Activated CD4-positive, alpha-beta memory T cell treated with anti-CD3 and anti-CD28 coated beads, Interleukin-2, amount 10 ng/mL, durations not matched to agents 7 days and 5 days (primary cell): ENCODE data around the gene FNDC11. TPM values are rescaled to one million over a fixed set of nuclear protein-coding genes. Genes with fewer than 3 reads are reported as not detected.
A peak's percentile ranks its signal among the peaks of the same experiment; 100 is the strongest.

Experiments
- CTCF ChIA-PET: fragments of 350-600 bp; sonication (Branson Sonifier 250); formaldehyde crosslinking; loops from one replicate; lab custom pipeline; 2021; ENCODE audit warnings: antibody characterized with exemption, inconsistent platforms; lab: Charles Lee
- POLR2A ChIA-PET: fragments of 350-600 bp; sonication (Branson Sonifier 250); formaldehyde crosslinking; loops from one replicate; lab custom pipeline; 2021; ENCODE audit warnings: antibody characterized with exemption; lab: Charles Lee
- DNase-seq: peaks from one replicate; pipeline ENCODE4 v3.0.0-alpha.2; 2020
- H3K27ac Mint-ChIP-seq: one replicate; pipeline ENCODE4 v1.8.0; 2021; ENCODE audit warnings: mild to moderate bottlenecking, mixed read lengths
- H3K27me3 Mint-ChIP-seq: one replicate; pipeline ENCODE4 v1.8.0; 2021; ENCODE audit warnings: mixed read lengths
- H3K36me3 Mint-ChIP-seq: one replicate; pipeline ENCODE4 v1.8.0; 2021; ENCODE audit warnings: low read depth, mixed read lengths
- H3K4me1 Mint-ChIP-seq: one replicate; pipeline ENCODE4 v1.8.0; 2021; ENCODE audit warnings: mixed read lengths
- H3K4me3 Mint-ChIP-seq: one replicate; pipeline ENCODE4 v1.8.0; 2021; ENCODE audit warnings: mild to moderate bottlenecking, mixed read lengths
- H3K9me3 Mint-ChIP-seq: one replicate; pipeline ENCODE4 v1.8.0; 2021; ENCODE audit warnings: mixed read lengths
- total RNA-seq, 2 experiments: library from RNA; stranded (reverse); gene quantifications; one replicate each; pipeline ENCODE4 v1.2.3, GENCODE V29; 2021

FNDC11 gene
- total RNA-seq, 2 experiments from 2014 or later: 0.20 to 0.30 TPM

DNA sequence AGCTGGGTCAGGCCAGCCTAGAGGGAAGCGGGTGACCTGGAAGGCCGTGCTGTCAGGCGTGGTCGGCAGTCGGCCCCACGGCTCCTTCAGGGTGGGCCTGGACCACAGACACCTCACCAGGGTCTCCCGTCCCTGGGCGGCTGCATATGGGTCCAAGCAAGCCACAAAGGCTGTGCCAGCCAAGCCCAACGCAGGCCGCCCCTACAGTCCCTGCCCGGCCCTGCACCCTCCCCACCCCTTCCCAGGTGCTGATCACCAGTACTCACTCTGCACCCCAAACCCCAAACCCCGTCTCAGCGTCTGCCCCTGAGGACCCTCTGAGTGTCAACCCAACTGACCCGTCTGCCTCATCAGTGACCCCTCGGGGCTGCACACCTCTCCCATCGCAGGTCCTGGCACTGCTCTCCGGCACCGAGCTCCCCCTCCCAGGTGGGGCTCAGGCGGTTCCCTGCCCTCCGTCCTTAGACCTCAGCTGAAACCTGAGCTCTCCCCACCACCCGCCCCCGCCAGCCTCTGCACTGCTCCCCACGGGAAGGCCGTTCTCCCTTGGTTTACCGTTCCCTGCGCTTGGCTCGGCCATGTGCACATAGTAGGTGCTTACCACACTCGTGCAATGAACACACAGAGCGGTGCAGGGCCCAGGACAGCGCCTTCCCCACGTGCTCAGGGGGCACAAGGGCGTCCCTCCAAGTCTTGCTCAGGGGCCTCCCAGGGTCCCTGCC lies 34.9 kb upstream of the FNDC11 start:
- POLR2A ChIA-PET: interaction anchor here (2.7 kb wide), 1 partner anchor 11 kb away, joined by 8 read pairs; no protein-coding TSS in a partner anchor
- H3K4me1 Mint-ChIP-seq: peaks cover 7% of the 10 kb centered on the region
- no peak for DNase-seq
- peaks cover 6% of the 10 kb centered on the region for H3K9me3 Mint-ChIP-seq
- H3K36me3 Mint-ChIP-seq: peaks cover 25% of the 10 kb centered on the region
- peak overlapping the region; percentile 73 for H3K4me3 Mint-ChIP-seq
- peaks cover 19% of the 10 kb centered on the region for H3K27me3 Mint-ChIP-seq
- H3K27ac Mint-ChIP-seq: peak overlapping the region; percentile 58
- CTCF ChIA-PET: interaction anchor here (1.2 to 2.8 kb wide), 2 partner anchors 19 to 22 kb away, joined by 4 to 13 read pairs; partner anchors contain the start of gene PTK6

DNA sequence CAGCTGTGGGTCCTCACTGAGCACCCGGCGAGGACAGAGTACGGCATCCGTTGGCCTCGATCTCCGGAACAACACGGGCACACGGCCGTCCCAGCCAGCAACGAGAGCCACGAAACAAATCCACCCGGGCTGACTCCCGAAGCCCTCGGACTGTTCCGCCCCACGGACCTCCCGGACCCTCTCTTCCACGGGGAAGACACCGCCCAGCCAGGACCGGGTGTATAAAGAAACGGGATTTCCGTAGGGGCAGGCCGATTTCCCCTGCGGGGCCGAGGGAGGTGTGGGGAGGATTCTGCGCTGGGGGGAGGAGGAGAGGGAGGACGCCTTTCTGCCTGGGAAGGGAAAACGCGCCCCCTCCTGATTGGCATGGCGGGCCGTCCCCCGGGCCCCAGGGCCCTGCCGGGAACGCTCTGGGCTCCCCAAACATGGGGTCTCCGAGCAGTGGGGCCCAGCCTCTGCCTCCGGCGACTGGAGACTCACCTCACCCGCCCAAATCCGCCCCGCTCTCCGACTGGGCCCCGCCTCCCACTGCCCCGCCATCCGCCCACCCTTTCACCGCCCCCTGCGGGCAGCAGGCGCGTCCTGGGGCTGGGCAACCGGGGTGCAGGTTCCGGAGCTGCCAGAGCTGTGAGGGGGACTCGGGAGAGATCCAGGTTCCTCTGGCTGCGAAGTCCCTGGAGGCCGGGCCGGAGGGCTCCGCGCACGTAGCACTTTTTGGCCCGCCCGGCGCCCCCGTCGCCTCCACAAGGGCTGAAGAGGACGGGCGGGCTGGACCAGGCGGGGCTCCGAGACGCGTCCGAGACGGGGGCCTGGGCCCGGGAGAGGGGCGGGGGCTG lies 34.1 kb upstream of the FNDC11 start:
- peak overlapping the region; percentile 58 for H3K27ac Mint-ChIP-seq
- H3K4me1 Mint-ChIP-seq: peaks cover 10% of the 10 kb centered on the region
- CTCF ChIA-PET: interaction anchor here (0.7 to 2.8 kb wide), 5 partner anchors 23 to 519 kb away, joined by 3 to 13 read pairs (median 4); partner anchors contain the start of gene PRPF6

DNA sequence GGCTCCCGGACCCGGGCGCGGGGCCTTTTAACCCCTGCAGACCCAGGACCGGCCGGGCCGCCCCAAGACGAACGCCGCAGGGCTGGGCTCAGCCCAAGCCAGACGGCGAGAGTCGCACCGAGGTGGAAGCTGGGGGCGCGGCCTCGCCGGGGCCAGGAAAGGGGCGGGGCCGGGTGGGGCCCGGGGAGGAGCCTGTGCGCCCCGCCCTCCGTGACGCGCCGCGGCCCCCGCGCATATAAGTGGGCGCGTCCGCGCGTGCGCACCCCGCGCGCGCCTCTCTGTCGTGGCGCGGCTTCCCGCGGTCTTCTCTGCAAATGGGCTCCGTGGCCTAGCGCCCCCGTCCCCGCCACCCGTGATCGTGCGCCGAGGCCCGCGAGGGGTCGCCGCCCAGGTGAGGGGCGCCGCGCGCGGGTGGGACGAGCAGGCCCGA lies 33.4 kb upstream of the FNDC11 start, which contains the start of gene PPDPF:
Gene PPDPF, plus strand, starts transcription at position 262 of the 430 bp plus-strand sequence. CDS start 544 bp downstream, outside the sequence.
- Mint-ChIP-seq H3K4me3 (peak within 1 kb of the TSS; percentile 79), H3K27me3 (peaks cover 9% of the 10 kb centered on the region), H3K9me3 (peaks cover 2% of the 10 kb centered on the region), H3K4me1 (peaks cover 10% of the 10 kb centered on the region), H3K36me3 (peaks cover 27% of the 10 kb centered on the region), H3K27ac (peak within 1 kb of the TSS; percentile 81)
- ChIA-PET POLR2A (interaction anchor here (0.6 to 5.1 kb wide), 35 partner anchors 9 to 545 kb away, joined by 3 to 136 read pairs (median 5); partner anchors contain the start of genes ARFGAP1, DNAJC5, GMEB2 and HELZ2), CTCF (interaction anchor here (0.7 to 2.8 kb wide), 7 partner anchors 17 to 518 kb away, joined by 3 to 14 read pairs (median 5); partner anchors contain the start of genes PRPF6 and PTK6)
- DNase-seq: peak; percentile 89

More for the DNA sequence above, 34.1 kb upstream of the FNDC11 start:
- H3K9me3 Mint-ChIP-seq: peaks cover 4% of the 10 kb centered on the region
- peak overlapping the region; percentile 73 for H3K4me3 Mint-ChIP-seq
- peaks cover 15% of the 10 kb centered on the region for H3K27me3 Mint-ChIP-seq
- peak; percentile 76 for DNase-seq
- H3K36me3 Mint-ChIP-seq: peaks cover 27% of the 10 kb centered on the region
- POLR2A ChIA-PET: interaction anchor here (0.6 to 5.1 kb wide), 27 partner anchors 10 to 546 kb away, joined by 3 to 136 read pairs (median 7); partner anchors contain the start of genes GMEB2, HELZ2, LIME1 and PRPF6

DNA sequence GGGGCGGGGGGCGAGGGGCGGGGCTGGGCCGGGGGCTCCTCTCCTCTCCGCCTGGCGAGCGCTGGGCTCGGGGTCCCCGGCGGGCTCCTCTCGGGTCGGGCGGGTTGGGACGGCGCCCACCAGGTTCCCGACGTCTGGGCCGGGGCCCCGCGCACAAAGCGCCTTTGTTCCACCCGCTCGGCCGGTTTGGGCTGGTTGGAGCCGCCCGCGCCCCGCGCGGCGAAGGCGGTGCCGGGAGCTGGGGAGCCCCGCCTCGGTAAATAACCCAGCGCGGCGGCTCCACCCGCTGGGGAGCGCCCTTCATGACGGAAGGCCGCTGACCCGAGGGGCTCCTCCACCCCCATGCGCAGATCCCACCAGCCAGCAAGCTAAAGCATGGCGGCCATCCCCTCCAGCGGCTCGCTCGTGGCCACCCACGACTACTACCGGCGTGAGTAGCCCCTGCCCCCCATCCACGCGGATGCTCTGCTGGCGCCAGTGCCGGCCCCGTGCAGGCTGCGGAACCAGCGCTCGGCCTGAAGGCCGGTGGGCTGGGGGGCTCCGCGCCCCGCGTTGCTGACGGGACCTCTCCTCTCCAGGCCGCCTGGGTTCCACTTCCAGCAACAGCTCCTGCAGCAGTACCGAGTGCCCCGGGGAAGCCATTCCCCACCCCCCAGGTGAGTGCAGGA lies 32.9 kb upstream of the FNDC11 start:
- peaks cover 27% of the 10 kb centered on the region for H3K36me3 Mint-ChIP-seq
- ChIA-PET POLR2A (interaction anchor here (0.6 to 5.1 kb wide), 45 partner anchors 9 to 560 kb away, joined by 3 to 136 read pairs (median 4); partner anchors contain the start of genes ARFGAP1, ARFRP1, DNAJC5 and GMEB2), CTCF (interaction anchor here (0.7 to 2.8 kb wide), 7 partner anchors 17 to 518 kb away, joined by 3 to 14 read pairs (median 5); partner anchors contain the start of genes PRPF6 and PTK6)
- peak overlapping the region; percentile 25 for H3K27ac Mint-ChIP-seq
- H3K4me3 Mint-ChIP-seq: peak overlapping the region; percentile 79
- DNase-seq: peak; percentile 82
- H3K4me1 Mint-ChIP-seq: peaks cover 10% of the 10 kb centered on the region
- H3K9me3 Mint-ChIP-seq: peaks cover 2% of the 10 kb centered on the region
- peaks cover 5% of the 10 kb centered on the region for H3K27me3 Mint-ChIP-seq

DNA sequence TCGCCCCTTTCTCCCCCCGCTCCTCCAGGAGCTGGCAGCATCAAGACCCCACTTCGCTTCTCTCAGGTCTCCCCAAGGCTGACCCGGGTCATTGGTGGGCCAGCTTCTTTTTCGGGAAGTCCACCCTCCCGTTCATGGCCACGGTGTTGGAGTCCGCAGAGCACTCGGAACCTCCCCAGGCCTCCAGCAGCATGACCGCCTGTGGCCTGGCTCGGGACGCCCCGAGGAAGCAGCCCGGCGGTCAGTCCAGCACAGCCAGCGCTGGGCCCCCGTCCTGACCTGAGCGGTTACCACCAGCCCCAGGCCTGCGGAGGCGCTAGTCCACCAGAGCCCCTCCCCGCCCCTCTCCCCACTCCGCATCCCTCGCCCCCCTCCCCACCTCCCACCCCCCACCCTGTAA lies 32.4 kb upstream of the FNDC11 start:
- H3K4me3 Mint-ChIP-seq: peak overlapping the region; percentile 79
- H3K27me3 Mint-ChIP-seq: peaks cover 5% of the 10 kb centered on the region
- peaks cover 10% of the 10 kb centered on the region for H3K4me1 Mint-ChIP-seq
- H3K36me3 Mint-ChIP-seq: peaks cover 27% of the 10 kb centered on the region
- ChIA-PET CTCF (interaction anchor here (1.1 to 2.8 kb wide), 5 partner anchors 16 to 459 kb away, joined by 4 to 14 read pairs (median 7); partner anchors contain the start of genes PRPF6 and PTK6), POLR2A (interaction anchor here (0.6 to 5.1 kb wide), 44 partner anchors 8 to 560 kb away, joined by 3 to 136 read pairs (median 4); partner anchors contain the start of genes ARFGAP1, ARFRP1, DNAJC5 and GMEB2)
- no peak for DNase-seq
- peaks cover 2% of the 10 kb centered on the region for H3K9me3 Mint-ChIP-seq
- no peak overlapping the region for H3K27ac Mint-ChIP-seq

DNA sequence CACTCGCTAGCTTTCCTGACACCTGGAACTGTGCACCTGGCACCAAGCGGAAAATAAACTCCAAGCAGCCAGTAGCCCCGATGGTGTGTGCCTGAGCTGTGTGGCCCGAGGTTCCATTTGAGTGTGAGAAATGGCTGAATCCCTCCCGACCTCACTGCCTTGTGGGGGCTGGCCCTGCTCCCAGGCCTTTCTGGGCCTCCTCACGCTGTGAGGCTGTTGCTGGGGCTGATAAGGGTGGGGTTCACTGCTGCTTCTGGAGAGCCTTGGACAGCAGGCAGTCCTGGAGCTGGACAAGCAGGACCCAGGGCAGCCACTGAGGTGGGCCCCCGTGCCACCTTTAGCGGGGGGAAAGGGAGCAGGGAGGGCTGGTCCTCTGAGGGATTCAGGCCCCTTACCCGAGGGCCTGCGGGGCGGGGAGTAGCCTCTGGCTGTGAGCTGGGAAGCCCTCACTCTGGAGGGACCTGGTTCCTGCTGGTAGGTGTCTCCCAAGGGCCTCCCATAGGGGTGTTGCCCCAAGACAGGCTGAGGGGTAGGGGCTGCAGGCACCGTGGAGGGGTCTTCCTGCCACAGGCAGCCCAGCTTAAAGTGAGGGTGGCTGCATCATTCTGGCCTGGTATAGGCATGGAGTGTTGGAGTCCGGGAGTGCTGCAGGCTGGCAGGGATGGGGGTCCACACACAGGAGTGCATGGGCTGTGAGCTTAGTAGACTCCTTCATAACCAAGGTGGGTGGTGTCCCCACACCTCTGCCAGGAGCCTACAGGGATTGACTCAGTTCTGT lies 31.7 kb upstream of the FNDC11 start:
- POLR2A ChIA-PET: interaction anchor here (0.6 to 5.1 kb wide), 13 partner anchors 7 to 546 kb away, joined by 3 to 136 read pairs (median 14); partner anchors contain the start of genes ARFRP1, DNAJC5, GMEB2 and HELZ2
- DNase-seq: no peak
- CTCF ChIA-PET: interaction anchor here (1.6 to 2.5 kb wide), 2 partner anchors 16 to 119 kb away, joined by 7 to 14 read pairs; partner anchors contain the start of gene PTK6
- Mint-ChIP-seq H3K27ac (peak overlapping the region; percentile 26), H3K4me1 (peaks cover 10% of the 10 kb centered on the region), H3K4me3 (peak overlapping the region; percentile 58), H3K9me3 (peaks cover 2% of the 10 kb centered on the region), H3K36me3 (peaks cover 27% of the 10 kb centered on the region), H3K27me3 (peaks cover 8% of the 10 kb centered on the region)

DNA sequence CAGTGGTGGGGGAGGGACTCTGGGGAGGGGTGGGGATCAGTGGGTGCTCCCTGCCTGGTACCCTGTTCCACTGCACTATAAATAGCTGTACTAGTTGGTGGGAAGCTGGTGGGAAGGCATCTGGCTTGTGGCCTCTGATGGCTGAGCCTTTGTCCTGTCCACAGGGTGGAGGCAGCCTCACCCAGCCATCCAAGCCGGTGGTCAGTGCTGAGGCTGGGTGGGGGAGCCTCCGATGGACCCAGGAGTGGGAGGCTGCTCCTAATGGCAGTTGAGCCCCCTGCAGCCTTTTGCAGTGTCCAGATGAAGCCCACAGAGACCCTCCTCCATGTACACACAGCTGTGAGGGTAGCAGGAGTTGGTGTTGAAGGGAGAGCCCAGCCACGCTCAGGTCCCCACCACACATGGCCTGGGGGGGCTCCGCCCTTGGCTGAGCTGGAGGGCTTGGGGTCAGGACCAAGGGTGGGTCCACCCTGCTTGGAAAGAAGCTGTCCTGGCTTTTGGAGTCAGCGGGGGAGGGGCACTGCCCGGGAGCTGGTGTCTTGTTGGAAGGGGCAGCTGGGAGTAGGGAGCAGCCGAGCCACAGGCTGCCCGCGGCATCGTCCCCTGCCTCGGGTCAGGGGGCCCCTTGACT lies 30.9 kb upstream of the FNDC11 start:
- POLR2A ChIA-PET: interaction anchor here (0.6 to 5.1 kb wide), 9 partner anchors 9 to 545 kb away, joined by 3 to 136 read pairs (median 3); partner anchors contain the start of genes DNAJC5, GMEB2 and PTK6
- Mint-ChIP-seq H3K27ac (no peak overlapping the region), H3K4me1 (peaks cover 14% of the 10 kb centered on the region), H3K36me3 (peaks cover 27% of the 10 kb centered on the region), H3K4me3 (peak overlapping the region; percentile 58), H3K27me3 (peaks cover 11% of the 10 kb centered on the region), H3K9me3 (peaks cover 2% of the 10 kb centered on the region)
- DNase-seq: no peak
- CTCF ChIA-PET: interaction anchor here (1.5 kb wide), 1 partner anchor 27 kb away, joined by 8 read pairs; no protein-coding TSS in a partner anchor

DNA sequence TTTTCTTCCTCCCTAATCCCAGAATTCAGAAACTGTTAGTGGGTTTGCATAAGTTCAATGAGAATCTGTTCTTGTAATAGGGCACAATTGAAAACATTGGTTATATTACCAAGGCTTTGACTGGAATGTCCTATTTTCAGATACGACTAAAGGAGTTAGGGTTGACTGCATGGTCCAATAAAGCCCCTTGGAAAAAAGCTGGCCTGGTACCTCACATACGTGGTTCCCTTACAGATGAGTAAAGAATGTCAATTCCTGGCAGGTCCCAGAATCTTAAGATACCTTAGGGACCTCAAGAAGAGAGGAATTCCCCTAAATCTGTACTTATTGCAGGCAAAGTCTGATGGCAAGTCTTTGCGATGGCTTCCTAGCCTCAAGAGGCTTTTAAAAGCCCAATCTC lies 28.8 kb upstream of the FNDC11 start:
- POLR2A ChIA-PET: interaction anchor here (5.1 kb wide), 1 partner anchor 12 kb away, joined by 136 read pairs; the partner anchor contains the start of gene PTK6
- H3K27me3 Mint-ChIP-seq: peaks cover 18% of the 10 kb centered on the region
- CTCF ChIA-PET: no interaction called here

DNA sequence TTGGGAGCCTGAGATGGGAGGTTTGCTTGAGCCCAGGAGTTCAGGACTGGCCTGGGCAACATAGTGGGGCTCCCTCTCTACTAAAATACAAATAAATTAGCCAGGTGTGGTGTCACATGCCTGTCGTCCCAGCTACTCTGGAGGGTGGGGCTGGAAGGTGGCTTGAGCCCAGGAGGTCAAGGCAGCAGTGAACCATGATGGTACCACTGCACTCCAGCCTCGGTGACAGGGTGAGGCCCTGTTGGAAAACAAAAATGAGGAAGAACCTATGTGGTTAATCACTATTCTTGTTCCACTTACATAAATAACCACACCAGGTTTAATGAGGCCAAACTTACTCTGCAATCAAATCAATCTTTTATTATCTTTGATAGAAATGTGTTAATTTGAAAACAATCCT lies 28.0 kb upstream of the FNDC11 start:
- no peak overlapping the region for H3K27ac Mint-ChIP-seq
- peaks cover 18% of the 10 kb centered on the region for H3K27me3 Mint-ChIP-seq
- no peak for DNase-seq
- no peak overlapping the region for H3K4me3 Mint-ChIP-seq
- ChIA-PET POLR2A (no interaction called here), CTCF (no interaction called here)
- peaks cover 16% of the 10 kb centered on the region for H3K4me1 Mint-ChIP-seq
- peaks cover 2% of the 10 kb centered on the region for H3K9me3 Mint-ChIP-seq
- H3K36me3 Mint-ChIP-seq: peaks cover 27% of the 10 kb centered on the region

More for the DNA sequence above, 28.8 kb upstream of the FNDC11 start:
- Mint-ChIP-seq H3K27ac (no peak overlapping the region), H3K36me3 (peaks cover 27% of the 10 kb centered on the region), H3K4me3 (no peak overlapping the region), H3K4me1 (peaks cover 16% of the 10 kb centered on the region), H3K9me3 (peaks cover 2% of the 10 kb centered on the region)
- no peak for DNase-seq

DNA sequence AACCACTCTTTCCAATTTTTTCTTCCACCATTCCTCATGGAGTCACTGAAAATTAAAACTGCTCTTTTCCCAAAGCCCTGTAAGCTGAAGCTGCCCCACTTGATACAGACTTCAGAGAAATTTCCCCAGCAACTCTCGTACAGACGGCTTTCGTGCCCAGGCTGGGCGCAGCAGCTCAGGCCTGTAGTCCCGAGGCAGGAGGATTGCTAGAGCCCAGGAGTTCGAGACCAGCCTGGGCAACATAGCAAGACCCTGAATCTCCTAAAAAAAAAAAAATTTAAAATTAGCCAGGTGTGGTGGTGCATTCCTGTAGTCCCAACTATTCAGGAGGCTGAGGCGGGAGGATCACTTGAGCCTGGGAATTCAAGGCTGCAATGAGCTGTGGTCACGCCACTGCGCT lies 26.8 kb upstream of the FNDC11 start:
- POLR2A ChIA-PET: interaction anchor here (1.0 kb wide), 1 partner anchor 224 kb away, joined by 3 read pairs; no protein-coding TSS in a partner anchor
- Mint-ChIP-seq H3K9me3 (peaks cover 2% of the 10 kb centered on the region), H3K27ac (no peak overlapping the region), H3K4me3 (no peak overlapping the region), H3K27me3 (peaks cover 22% of the 10 kb centered on the region), H3K36me3 (peaks cover 23% of the 10 kb centered on the region), H3K4me1 (peaks cover 16% of the 10 kb centered on the region)
- no peak for DNase-seq
- CTCF ChIA-PET: no interaction called here
